HCT116 (cell line): ENCODE results near the gene MAPKAP1. TPM values are rescaled to one million over a fixed set of nuclear protein-coding genes. Genes with fewer than 3 reads are reported as not detected.
A peak's percentile ranks its signal among the peaks of the same experiment; 100 is the strongest.

ENCODE experiments used
- ATAC-seq: fragments of 200-7000 bp; cut with Tn5 transposase; 2 replicates; pipeline ENCODE4 v1.9.1; 2020; ENCODE audit warnings: mild to moderate bottlenecking, moderate library complexity
- BruUV-seq: library from RNA; stranded (reverse); fragments of 400-500 nt; replicated peaks from 2 replicates; lab custom pipeline; 2021; lab: Mats Ljungman, UMichigan
- CTCF ChIA-PET: fragments of 300-600 bp; sonication (Branson Sonifier 250); formaldehyde crosslinking; loops from one replicate; lab custom pipeline; 2021; ENCODE audit warnings: antibody characterized with exemption; lab: Charles Lee
- POLR2A ChIA-PET: fragments of 300-600, 350-600 bp; sonication (Branson Sonifier 250); formaldehyde crosslinking; loops from one replicate; lab custom pipeline; 2021; ENCODE audit warnings: antibody characterized with exemption; lab: Charles Lee
- RAD21 ChIA-PET, 2 experiments: fragments of 300-600 bp; sonication (Branson Sonifier 250); formaldehyde crosslinking; loops; one replicate each; lab custom pipeline; 2023; ENCODE audit warnings: low total read pairs in 2 of 2; ENCODE audit not compliant: uncharacterized antibody in 2 of 2, unreplicated experiment in 2 of 2, low non-redundant PET in 1 of 2; lab: Charles Lee
- DNase-seq: peaks from one replicate; pipeline ENCODE4 v3.0.0-alpha.2; 2010; ENCODE audit warnings: low read depth, low spot score
- H2AFZ ChIP-seq: fragments of 200-600 bp; shearing (Covaris generic), sonication (generic); 2 replicates; pipeline ENCODE4 v1.6.1; 2017; ENCODE audit warnings: low read depth, mixed run types, mixed read lengths, antibody characterized with exemption, low read length; ENCODE audit not compliant: poor library complexity, severe bottlenecking
- H3K27ac ChIP-seq: 2 replicates; pipeline ENCODE4 v1.5.1; 2012; ENCODE audit warnings: low read depth, low read length
- H3K27me3 ChIP-seq: fragments of 200-600 bp; sonication (generic); 2 replicates; pipeline ENCODE4 v1.6.1; 2016; ENCODE audit warnings: mixed run types, low read length, mixed read lengths; ENCODE audit not compliant: insufficient read depth
- H3K36me3 ChIP-seq, 2 experiments: fragments of 200-500 bp in 1 of 2; fragments of 200-600 bp in 1 of 2; sonication (Bioruptor generic) in 1 of 2; sonication (generic) in 1 of 2; 2 replicates each; pipeline versions ENCODE4 v1.5.1 to v1.6.1; 2014 to 2016; ENCODE audit warnings: low read length in 2 of 2, inconsistent platforms in 1 of 2, mixed read lengths in 1 of 2, mixed run types in 1 of 2; ENCODE audit not compliant: insufficient read depth in 2 of 2, control insufficient read depth in 1 of 2
- H3K4me1 ChIP-seq, 2 experiments: fragments of 200-600 bp in 1 of 2; sonication (generic) in 1 of 2; 2 replicates each; pipeline versions ENCODE4 v1.5.1 to v1.6.1; 2012 to 2017; ENCODE audit warnings: low read length in 2 of 2, inconsistent platforms in 1 of 2, mild to moderate bottlenecking in 1 of 2, mixed read lengths in 1 of 2, mixed run types in 1 of 2, moderate library complexity in 1 of 2; ENCODE audit not compliant: insufficient read depth in 2 of 2, control insufficient read depth in 1 of 2
- H3K4me2 ChIP-seq: fragments of 200-600 bp; sonication (generic); 2 replicates; pipeline ENCODE4 v1.6.1; 2017; ENCODE audit warnings: mixed run types, low read length, mixed read lengths
- H3K4me3 ChIP-seq, 2 experiments: fragments of 200-600 bp in 1 of 2; sonication (generic) in 1 of 2; replicated peaks in 1 of 2; 2 replicates each; pipeline ENCODE4 v1.5.1; 2011 to 2016; ENCODE audit warnings: low read length in 2 of 2, control low read depth in 1 of 2, low read depth in 1 of 2, mild to moderate bottlenecking in 1 of 2, mixed read lengths in 1 of 2, mixed run types in 1 of 2
- H3K79me2 ChIP-seq: fragments of 200-600 bp; sonication (generic); 2 replicates; pipeline ENCODE4 v1.6.1; 2017; ENCODE audit warnings: mild to moderate bottlenecking, mixed run types, low read length, moderate library complexity, mixed read lengths; ENCODE audit not compliant: insufficient read depth
- H3K9ac ChIP-seq: fragments of 200-600 bp; sonication (generic); 2 replicates; pipeline ENCODE4 v1.6.1; 2016; ENCODE audit warnings: low read length, mixed read lengths
- H3K9me2 ChIP-seq: fragments of 200-600 bp; sonication (generic), shearing (Covaris generic); 2 replicates; pipeline ENCODE4 v1.6.1; 2017; ENCODE audit warnings: mixed run types, mild to moderate bottlenecking, moderate library complexity; ENCODE audit not compliant: insufficient read depth
- H3K9me3 ChIP-seq, 2 experiments: fragments of 200-500 bp in 1 of 2; fragments of 200-600 bp in 1 of 2; sonication (Bioruptor generic) in 1 of 2; sonication (generic) in 1 of 2; 2 replicates each; pipeline ENCODE4 v1.6.1; 2014 to 2017; ENCODE audit warnings: low read length in 2 of 2, mixed read lengths in 2 of 2, inconsistent platforms in 1 of 2, low read depth in 1 of 2, mild to moderate bottlenecking in 1 of 2, mixed run types in 1 of 2, moderate library complexity in 1 of 2; ENCODE audit not compliant: control insufficient read depth in 1 of 2, insufficient read depth in 1 of 2
- H4K20me1 ChIP-seq: fragments of 200-600 bp; sonication (generic), shearing (Covaris generic); 2 replicates; pipeline ENCODE4 v1.6.1; 2017; ENCODE audit warnings: mixed run types, mild to moderate bottlenecking, moderate library complexity; ENCODE audit not compliant: insufficient read depth
- ATF3 ChIP-seq: IDR thresholded peaks from 2 replicates; pipeline ENCODE4 v1.6.1; 2012
- CBX3 ChIP-seq: IDR thresholded peaks from 2 replicates; pipeline ENCODE4 v1.6.1; 2012; ENCODE audit warnings: low read depth
- CEBPB ChIP-seq: IDR thresholded peaks from 2 replicates; pipeline ENCODE4 v1.6.1; 2012; ENCODE audit warnings: low read depth
- EZH2phosphoT487 ChIP-seq: fragments of 200-600 bp; IDR thresholded peaks from 2 replicates; pipeline ENCODE4 v1.6.1; 2018; ENCODE audit warnings: antibody characterized with exemption, borderline replicate concordance
- FOSL1 ChIP-seq: IDR thresholded peaks from 2 replicates; pipeline ENCODE4 v1.6.1; 2012; ENCODE audit warnings: low read depth
- JUND ChIP-seq: IDR thresholded peaks from 2 replicates; pipeline ENCODE4 v1.6.1; 2012
- POLR2AphosphoS5 ChIP-seq: IDR thresholded peaks from 2 replicates; pipeline ENCODE4 v1.6.1; 2011; ENCODE audit warnings: mild to moderate bottlenecking, low read depth, low read length, moderate library complexity
- SP1 ChIP-seq: IDR thresholded peaks from 2 replicates; pipeline ENCODE4 v1.6.1; 2012; ENCODE audit warnings: low read depth
- SRF ChIP-seq: IDR thresholded peaks from 2 replicates; pipeline ENCODE4 v1.6.1; 2012; ENCODE audit warnings: low read depth
- TCF7L2 ChIP-seq: IDR thresholded peaks from 2 replicates; pipeline ENCODE4 v1.7.0; 2011; ENCODE audit warnings: borderline replicate concordance, inconsistent platforms; ENCODE audit not compliant: insufficient read depth, insufficient read length; ENCODE audit errors: extremely low read depth
- YY1 ChIP-seq: IDR thresholded peaks from 2 replicates; pipeline ENCODE4 v1.6.1; 2011; ENCODE audit warnings: low read length, low read depth, moderate library complexity, mild to moderate bottlenecking; ENCODE audit not compliant: insufficient replicate concordance; ENCODE audit errors: extremely low read depth
- intact Hi-C: fragments of 100-400 bp; cut with micrococcal nuclease; formaldehyde crosslinking; loops from 2 replicates; pipeline ENCODE4 v1.10.0; 2022
- total RNA-seq: library from RNA; stranded (reverse); gene quantifications from one replicate; pipeline ENCODE4 v1.2.1, GENCODE V29; 2021; ENCODE audit not compliant: unreplicated experiment
- TF ChIP-seq, protein P1 (sequence below), 3 experiments: fragments of 200-600 bp in 1 of 3; sonication (generic) in 1 of 3; IDR thresholded peaks in 2 of 3; conservative IDR thresholded peaks in 1 of 3; 2 replicates each; pipeline ENCODE4 v1.5.1; 2012 to 2017; ENCODE audit warnings: low read depth in 2 of 3, low read length in 2 of 3, antibody characterized with exemption in 1 of 3, borderline replicate concordance in 1 of 3, control low read depth in 1 of 3, mild to moderate bottlenecking in 1 of 3, mixed read lengths in 1 of 3, mixed run types in 1 of 3, moderate library complexity in 1 of 3; ENCODE audit not compliant: insufficient read depth in 1 of 3
- TF ChIP-seq, protein P2 (sequence below): IDR thresholded peaks from 2 replicates; pipeline ENCODE4 v1.6.1; 2012

The MAPKAP1 gene
- total RNA-seq, 1 experiment from 2014 or later: 72.5 TPM

DNA sequence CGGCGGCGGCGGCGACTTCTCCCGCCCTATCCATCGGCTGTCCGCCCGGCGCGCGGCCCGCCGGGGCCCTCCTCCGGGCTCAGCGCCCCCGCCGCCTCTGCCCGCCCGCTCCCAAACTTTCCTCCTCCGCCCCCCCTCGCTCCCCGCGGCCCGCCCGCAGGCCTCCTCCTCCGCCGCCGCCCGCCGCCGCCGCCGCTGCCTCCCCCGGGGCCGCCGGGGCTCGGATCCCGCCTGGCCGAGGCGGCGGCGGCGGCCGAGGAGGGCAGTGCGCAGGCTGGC is 39.7 kb upstream of the MAPKAP1 start:
- Histone ChIP-seq H3K9me3 (no peaks in the 10 kb centered on the region), H3K4me2 (peak overlapping the region; percentile 80), H3K9ac (peak overlapping the region; percentile 27; the same call in 1 of the 2 replicates), H4K20me1 (no peaks in the 10 kb centered on the region), H3K27ac (peak overlapping the region; percentile 50; the same call in 1 of the 2 replicates), H3K27me3 (no peaks in the 10 kb centered on the region), H2AFZ (no peak overlapping the region), H3K4me3 (peak overlapping the region in 1 of 2 experiments; percentile 44; a peak in 2 of 4 replicates), H3K9me2 (no peaks in the 10 kb centered on the region), H3K4me1 (peaks cover 3 to 23% of the 10 kb centered on the region in 2 experiments; a peak in 3 of 4 replicates), H3K79me2 (no peaks in the 10 kb centered on the region), H3K36me3 (no peaks in the 10 kb centered on the region)
- ChIA-PET POLR2A (no interaction called here), CTCF (no interaction called here), RAD21 (no interaction called here)
- intact Hi-C loops: loop anchor here (5.0 to 10.0 kb wide), 2 partner anchors 339 to 478 kb away; no protein-coding TSS in a partner anchor
- TF ChIP-seq, protein P1, sequence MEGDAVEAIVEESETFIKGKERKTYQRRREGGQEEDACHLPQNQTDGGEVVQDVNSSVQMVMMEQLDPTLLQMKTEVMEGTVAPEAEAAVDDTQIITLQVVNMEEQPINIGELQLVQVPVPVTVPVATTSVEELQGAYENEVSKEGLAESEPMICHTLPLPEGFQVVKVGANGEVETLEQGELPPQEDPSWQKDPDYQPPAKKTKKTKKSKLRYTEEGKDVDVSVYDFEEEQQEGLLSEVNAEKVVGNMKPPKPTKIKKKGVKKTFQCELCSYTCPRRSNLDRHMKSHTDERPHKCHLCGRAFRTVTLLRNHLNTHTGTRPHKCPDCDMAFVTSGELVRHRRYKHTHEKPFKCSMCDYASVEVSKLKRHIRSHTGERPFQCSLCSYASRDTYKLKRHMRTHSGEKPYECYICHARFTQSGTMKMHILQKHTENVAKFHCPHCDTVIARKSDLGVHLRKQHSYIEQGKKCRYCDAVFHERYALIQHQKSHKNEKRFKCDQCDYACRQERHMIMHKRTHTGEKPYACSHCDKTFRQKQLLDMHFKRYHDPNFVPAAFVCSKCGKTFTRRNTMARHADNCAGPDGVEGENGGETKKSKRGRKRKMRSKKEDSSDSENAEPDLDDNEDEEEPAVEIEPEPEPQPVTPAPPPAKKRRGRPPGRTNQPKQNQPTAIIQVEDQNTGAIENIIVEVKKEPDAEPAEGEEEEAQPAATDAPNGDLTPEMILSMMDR (IDR thresholded peaks at IDR 0.05 in 2 of 3, conservative IDR thresholded peaks at IDR 0.05 in 1 of 3; ENCODE audit: borderline replicate concordance in 1 of 3, insufficient read depth in 1 of 3, low read depth in 2 of 3, low read length in 2 of 3): no peak
- TF ChIP-seq ATF3 (no peak), POLR2AphosphoS5 (no peak), FOSL1 (no peak), YY1 (no peak), CEBPB (no peak), EZH2phosphoT487 (no peak), TCF7L2 (no peak), SRF (no peak), SP1 (no peak), JUND (no peak), CBX3 (no peak)
- TF ChIP-seq, protein P2, sequence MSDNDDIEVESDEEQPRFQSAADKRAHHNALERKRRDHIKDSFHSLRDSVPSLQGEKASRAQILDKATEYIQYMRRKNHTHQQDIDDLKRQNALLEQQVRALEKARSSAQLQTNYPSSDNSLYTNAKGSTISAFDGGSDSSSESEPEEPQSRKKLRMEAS: no peak
- no TSS peak for BruUV-seq
- DNase-seq: no peak
- ATAC-seq: no peak
